KOPT-K1 (cell line): ENCODE data around the gene MND1.
"Not testable (repeated sequence)": the region's sequence is repeated elsewhere in the genome, so short reads cannot be mapped to it uniquely, and the experiment has no call there.

Source experiments
- H3K27ac ChIP-seq: fragments of 200-600 bp; sonication (generic); 2 replicates; pipeline ENCODE4 v1.5.1; 2016; ENCODE audit warnings: antibody characterized with exemption, mild to moderate bottlenecking, low read depth, low read length; ENCODE audit not compliant: poor library complexity, severe bottlenecking
- H3K36me3 ChIP-seq: fragments of 200-600 bp; sonication (generic); 2 replicates; pipeline ENCODE4 v1.5.1; 2017; ENCODE audit warnings: antibody characterized with exemption, mild to moderate bottlenecking, low read length, moderate library complexity; ENCODE audit not compliant: insufficient read depth
- H3K9me3 ChIP-seq: fragments of 200-600 bp; sonication (generic); 2 replicates; pipeline ENCODE4 v1.5.1; 2017; ENCODE audit warnings: antibody characterized with exemption, low read length, mild to moderate bottlenecking; ENCODE audit not compliant: insufficient read depth, poor library complexity, severe bottlenecking

The MND1 gene

GRCh38 chr4:153408932-153409331 lies 64.4 kb downstream of the MND1 start:
- Histone ChIP-seq H3K9me3 (peaks cover 4% of the 10 kb centered on the region), H3K36me3 (peaks cover 96% of the 10 kb centered on the region), H3K27ac (no peak overlapping the region)

GRCh38 chr4:153409412-153409811 lies 64.9 kb downstream of the MND1 start:
- H3K36me3 ChIP-seq, result peaks cover 93% of the 10 kb centered on the region
- no peak overlapping the region for H3K27ac ChIP-seq
- peaks cover 4% of the 10 kb centered on the region for H3K9me3 ChIP-seq

- Histone ChIP-seq H3K9me3 (peaks cover 4% of the 10 kb centered on the region), H3K27ac (no peak overlapping the region), H3K36me3 (peaks cover 92% of the 10 kb centered on the region)
Measured at GRCh38 chr4:153409924-153410501, 65.5 kb downstream of the MND1 start.

- no peak overlapping the region for H3K27ac ChIP-seq
- H3K36me3 ChIP-seq, result peaks cover 83% of the 10 kb centered on the region
- H3K9me3 ChIP-seq, result no peaks in the 10 kb centered on the region
Measured at GRCh38 chr4:153413842-153414241, 69.4 kb downstream of the MND1 start.

GRCh38 chr4:153416456-153416855 lies 72.0 kb downstream of the MND1 start:
- not testable (repeated sequence) for H3K27ac ChIP-seq, H3K9me3 ChIP-seq
- H3K36me3 ChIP-seq, result peaks cover 56% of the 10 kb centered on the region

- Histone ChIP-seq H3K36me3 (peaks cover 41% of the 10 kb centered on the region), H3K27ac (no peak overlapping the region)
Measured at GRCh38 chr4:153418121-153418520, 73.6 kb downstream of the MND1 start.

GRCh38 chr4:153418558-153418957 lies 74.1 kb downstream of the MND1 start:
- no peaks in the 10 kb centered on the region for H3K9me3 ChIP-seq
- peaks cover 37% of the 10 kb centered on the region for H3K36me3 ChIP-seq
- no peak overlapping the region for H3K27ac ChIP-seq

More at GRCh38 chr4:153418121-153418520, 73.6 kb downstream of the MND1 start:
- no peaks in the 10 kb centered on the region for H3K9me3 ChIP-seq

GRCh38 chr4:153419029-153419428 lies 74.5 kb downstream of the MND1 start:
- Histone ChIP-seq H3K27ac (no peak overlapping the region), H3K9me3 (no peaks in the 10 kb centered on the region), H3K36me3 (peaks cover 32% of the 10 kb centered on the region)

GRCh38 chr4:153419673-153420278 lies 75.3 kb downstream of the MND1 start:
- Histone ChIP-seq H3K27ac (no peak overlapping the region), H3K36me3 (peaks cover 30% of the 10 kb centered on the region), H3K9me3 (no peaks in the 10 kb centered on the region)

- Histone ChIP-seq H3K9me3 (no peaks in the 10 kb centered on the region), H3K27ac (no peak overlapping the region), H3K36me3 (peaks cover 24% of the 10 kb centered on the region)
Measured at GRCh38 chr4:153420361-153420760, 75.9 kb downstream of the MND1 start.

- Histone ChIP-seq H3K9me3 (no peaks in the 10 kb centered on the region), H3K27ac (no peak overlapping the region)
Measured at GRCh38 chr4:153421941-153422340, 77.5 kb downstream of the MND1 start.

GRCh38 chr4:153426207-153426885 lies 81.9 kb downstream of the MND1 start:
- peak overlapping the region; percentile 68 for H3K27ac ChIP-seq
- no peaks in the 10 kb centered on the region for H3K9me3 ChIP-seq
- no peaks in the 10 kb centered on the region for H3K36me3 ChIP-seq

More at GRCh38 chr4:153421941-153422340, 77.5 kb downstream of the MND1 start:
- peaks cover 13% of the 10 kb centered on the region; the same call in 1 of the 2 replicates for H3K36me3 ChIP-seq

GRCh38 chr4:153427363-153428071 lies 83.0 kb downstream of the MND1 start:
- Histone ChIP-seq H3K9me3 (no peaks in the 10 kb centered on the region), H3K27ac (peak overlapping the region; percentile 68)

GRCh38 chr4:153428941-153429475 lies 84.5 kb downstream of the MND1 start:
- Histone ChIP-seq H3K36me3 (no peaks in the 10 kb centered on the region), H3K27ac (peak overlapping the region; percentile 38), H3K9me3 (no peaks in the 10 kb centered on the region)

More at GRCh38 chr4:153427363-153428071, 83.0 kb downstream of the MND1 start:
- H3K36me3 ChIP-seq, result no peaks in the 10 kb centered on the region
